PC-9 (cell line): ENCODE results near the gene TNFRSF8. TPM values are rescaled to one million over a fixed set of nuclear protein-coding genes. Genes with fewer than 3 reads are reported as not detected.

ENCODE experiments used
- BruUV-seq: library from RNA; stranded (reverse); fragments of 400-500 nt; replicated peaks from 2 replicates; lab custom pipeline; 2021; lab: Mats Ljungman, UMichigan
- CTCF ChIA-PET: fragments of 300-600 bp; sonication (Branson Sonifier 250); formaldehyde crosslinking; loops from one replicate; lab custom pipeline; 2022; ENCODE audit warnings: antibody characterized with exemption; lab: Charles Lee
- POLR2A ChIA-PET: fragments of 300-600 bp; sonication (Branson Sonifier 250); formaldehyde crosslinking; loops from one replicate; lab custom pipeline; 2022; ENCODE audit warnings: antibody characterized with exemption; ENCODE audit not compliant: unreplicated experiment; lab: Charles Lee
- DNase-seq, 2 experiments: peaks; one replicate each; pipeline versions ENCODE4 v3.0.0 to v3.0.0-alpha.2; 2015 to 2022; ENCODE audit warnings: mixed read lengths in 1 of 2
- H2AFZ ChIP-seq: fragments of 200-600 bp; sonication (generic); 2 replicates; pipeline ENCODE4 v1.8.1; 2017; ENCODE audit warnings: antibody characterized with exemption
- H3F3A ChIP-seq: fragments of 200-600 bp; sonication (generic); 2 replicates; pipeline ENCODE4 v1.8.1; 2017; ENCODE audit warnings: antibody characterized with exemption, mild to moderate bottlenecking, low read depth; ENCODE audit not compliant: insufficient read depth
- H3K27ac ChIP-seq: fragments of 200-600 bp; sonication (generic); 2 replicates; pipeline ENCODE4 v1.6.1; 2016; ENCODE audit warnings: mixed run types
- H3K27me3 ChIP-seq: fragments of 200-600 bp; sonication (generic); 2 replicates; pipeline ENCODE4 v1.6.1; 2016; ENCODE audit warnings: low read depth, mixed run types; ENCODE audit not compliant: insufficient read depth
- H3K36me3 ChIP-seq: fragments of 200-600 bp; sonication (generic); 2 replicates; pipeline ENCODE4 v1.6.1; 2016; ENCODE audit warnings: low read depth, mixed run types
- H3K4me1 ChIP-seq: fragments of 200-600 bp; sonication (generic); replicated peaks from 2 replicates; pipeline ENCODE4 v1.6.1; 2016; ENCODE audit warnings: mixed run types; ENCODE audit not compliant: insufficient read depth
- H3K4me2 ChIP-seq: fragments of 200-600 bp; sonication (generic); 2 replicates; pipeline ENCODE4 v1.6.1; 2017; ENCODE audit warnings: mixed run types
- H3K4me3 ChIP-seq: fragments of 200-600 bp; sonication (generic); 2 replicates; pipeline ENCODE4 v1.6.1; 2016; ENCODE audit warnings: mixed run types
- H3K79me2 ChIP-seq: fragments of 200-600 bp; sonication (generic); 2 replicates; pipeline ENCODE4 v1.6.1; 2017; ENCODE audit warnings: low read depth, mixed run types
- H3K9me2 ChIP-seq: fragments of 200-600 bp; sonication (generic); 2 replicates; pipeline ENCODE4 v1.8.1; 2017; ENCODE audit warnings: mild to moderate bottlenecking; ENCODE audit not compliant: insufficient read depth
- H3K9me3 ChIP-seq: fragments of 200-600 bp; sonication (generic); 2 replicates; pipeline ENCODE4 v1.8.1; 2016; ENCODE audit warnings: low read depth; ENCODE audit not compliant: insufficient read depth
- H4K20me1 ChIP-seq: fragments of 200-600 bp; sonication (generic); 2 replicates; pipeline ENCODE4 v1.8.1; 2017; ENCODE audit not compliant: insufficient read depth
- EZH2 ChIP-seq: fragments of 200-600 bp; sonication (generic); IDR thresholded peaks from 2 replicates; pipeline ENCODE4 v1.8.0; 2017; ENCODE audit warnings: antibody characterized with exemption, low read depth
- intact Hi-C: fragments of 100-400 bp; cut with micrococcal nuclease; formaldehyde crosslinking; loops from one replicate; pipeline ENCODE4 v1.10.0; 2022; ENCODE audit not compliant: unreplicated experiment
- total RNA-seq: library from RNA; stranded (reverse); gene quantifications from 2 replicates; pipeline ENCODE4 v1.2.3, GENCODE V29; 2021
- TF ChIP-seq, protein P1 (sequence below): fragments of 200-600 bp; sonication (generic); conservative IDR thresholded peaks from 2 replicates; pipeline ENCODE4 v1.6.1; 2017; ENCODE audit warnings: mixed run types, antibody characterized with exemption, mild to moderate bottlenecking, moderate library complexity

Gene TNFRSF8
- total RNA-seq, 1 experiment from 2014 or later = not detected

DNA sequence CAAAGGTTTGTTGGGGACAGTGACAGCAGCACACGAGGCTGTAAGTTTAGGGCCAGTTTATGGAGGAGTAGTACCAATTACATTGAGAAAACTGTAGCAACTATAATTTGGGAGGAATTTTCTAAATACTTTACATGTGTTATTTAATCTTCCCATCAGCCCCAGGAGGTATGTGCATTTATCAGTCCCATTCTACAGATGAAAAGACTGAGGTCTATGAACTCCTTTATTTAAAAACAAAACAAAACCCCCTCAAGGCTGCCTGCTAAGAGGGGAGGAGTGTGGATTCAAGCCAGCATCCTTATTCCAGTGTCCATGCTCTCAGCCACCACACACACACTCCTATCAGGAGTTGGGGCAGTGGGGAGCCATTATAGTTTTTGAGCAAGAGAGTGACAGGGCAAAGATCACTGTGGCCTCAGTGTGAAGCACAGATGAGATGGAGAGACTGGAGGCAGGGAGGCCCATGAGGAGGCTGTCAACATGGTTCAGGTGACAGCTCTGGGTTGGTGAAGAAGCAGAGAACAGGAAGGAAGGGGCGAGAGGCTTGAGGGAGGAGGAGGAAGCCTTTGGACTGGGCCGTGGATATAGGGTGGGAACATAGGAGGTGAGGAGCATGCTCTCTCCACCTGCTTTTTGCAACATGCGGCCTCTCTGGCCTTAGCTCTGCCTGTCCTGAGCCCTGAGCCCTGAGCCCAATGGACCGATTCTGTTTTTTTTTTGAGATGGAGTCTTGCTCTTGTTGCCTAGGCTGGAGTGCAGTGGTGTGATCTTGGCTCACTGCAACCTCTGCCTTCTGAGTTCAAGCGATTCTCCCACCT, 113.4 kb downstream of the TNFRSF8 start:
- no peaks in the 10 kb centered on the region for H3K27me3 ChIP-seq
- H3K36me3 ChIP-seq = no peaks in the 10 kb centered on the region
- no peaks in the 10 kb centered on the region for H3K9me2 ChIP-seq
- H3K9me3 ChIP-seq = no peaks in the 10 kb centered on the region
- BruUV-seq = no TSS peak
- H3K27ac ChIP-seq = no peak overlapping the region
- CTCF ChIA-PET = interaction anchor here (0.7 kb wide), 1 partner anchor 309 kb away, joined by 3 read pairs; no protein-coding TSS in a partner anchor
- H3K4me1 ChIP-seq = no peaks in the 10 kb centered on the region; the same call in 1 of the 2 replicates
- no peak overlapping the region for H3K4me3 ChIP-seq
- H4K20me1 ChIP-seq = no peaks in the 10 kb centered on the region
- H2AFZ ChIP-seq = no peak overlapping the region
- H3F3A ChIP-seq = no peaks in the 10 kb centered on the region
- no peak for DNase-seq
- H3K79me2 ChIP-seq = no peaks in the 10 kb centered on the region
- intact Hi-C loops = no loop called here
- no peak overlapping the region for H3K4me2 ChIP-seq
- TF ChIP-seq, protein P1, sequence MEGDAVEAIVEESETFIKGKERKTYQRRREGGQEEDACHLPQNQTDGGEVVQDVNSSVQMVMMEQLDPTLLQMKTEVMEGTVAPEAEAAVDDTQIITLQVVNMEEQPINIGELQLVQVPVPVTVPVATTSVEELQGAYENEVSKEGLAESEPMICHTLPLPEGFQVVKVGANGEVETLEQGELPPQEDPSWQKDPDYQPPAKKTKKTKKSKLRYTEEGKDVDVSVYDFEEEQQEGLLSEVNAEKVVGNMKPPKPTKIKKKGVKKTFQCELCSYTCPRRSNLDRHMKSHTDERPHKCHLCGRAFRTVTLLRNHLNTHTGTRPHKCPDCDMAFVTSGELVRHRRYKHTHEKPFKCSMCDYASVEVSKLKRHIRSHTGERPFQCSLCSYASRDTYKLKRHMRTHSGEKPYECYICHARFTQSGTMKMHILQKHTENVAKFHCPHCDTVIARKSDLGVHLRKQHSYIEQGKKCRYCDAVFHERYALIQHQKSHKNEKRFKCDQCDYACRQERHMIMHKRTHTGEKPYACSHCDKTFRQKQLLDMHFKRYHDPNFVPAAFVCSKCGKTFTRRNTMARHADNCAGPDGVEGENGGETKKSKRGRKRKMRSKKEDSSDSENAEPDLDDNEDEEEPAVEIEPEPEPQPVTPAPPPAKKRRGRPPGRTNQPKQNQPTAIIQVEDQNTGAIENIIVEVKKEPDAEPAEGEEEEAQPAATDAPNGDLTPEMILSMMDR = no peak
- no peak for TF ChIP-seq EZH2
- POLR2A ChIA-PET = no interaction called here

- intact Hi-C loops = no loop called here
- ChIA-PET CTCF (interaction anchor here (0.7 kb wide), 1 partner anchor 308 kb away, joined by 3 read pairs; no protein-coding TSS in a partner anchor), POLR2A (no interaction called here)
- no peaks in the 10 kb centered on the region for H3K36me3 ChIP-seq
- no peak overlapping the region for H3K27ac ChIP-seq
- no peaks in the 10 kb centered on the region for H3K9me3 ChIP-seq
- no peaks in the 10 kb centered on the region for H4K20me1 ChIP-seq
- H3K27me3 ChIP-seq = no peaks in the 10 kb centered on the region
- no peaks in the 10 kb centered on the region for H3K79me2 ChIP-seq
- H3F3A ChIP-seq = no peaks in the 10 kb centered on the region
- no TSS peak for BruUV-seq
- no peak overlapping the region for H2AFZ ChIP-seq
- H3K4me3 ChIP-seq = no peak overlapping the region
- H3K9me2 ChIP-seq = no peaks in the 10 kb centered on the region
- H3K4me1 ChIP-seq = no peaks in the 10 kb centered on the region; the same call in 1 of the 2 replicates
- DNase-seq = no peak
- TF ChIP-seq, protein P1 = no peak
- no peak for TF ChIP-seq EZH2
- no peak overlapping the region for H3K4me2 ChIP-seq
Observed at GRCh38 chr1:12177156-12177998, 114.3 kb downstream of the TNFRSF8 start.

- no peak for DNase-seq
- POLR2A ChIA-PET = no interaction called here
Observed at GRCh38 chr1:12177999-12178441, 114.9 kb downstream of the TNFRSF8 start.

More at GRCh38 chr1:12177999-12178441, 114.9 kb downstream of the TNFRSF8 start:
- no peak overlapping the region for H3K4me3 ChIP-seq
- no peaks in the 10 kb centered on the region for H3K79me2 ChIP-seq
- CTCF ChIA-PET = no interaction called here
- H3K36me3 ChIP-seq = no peaks in the 10 kb centered on the region
- H2AFZ ChIP-seq = no peak overlapping the region
- no peak overlapping the region for H3K27ac ChIP-seq
- H3F3A ChIP-seq = no peaks in the 10 kb centered on the region
- no peaks in the 10 kb centered on the region for H3K9me3 ChIP-seq
- no peak for TF ChIP-seq EZH2
- TF ChIP-seq, protein P1 = no peak
- no peaks in the 10 kb centered on the region for H3K9me2 ChIP-seq
- BruUV-seq = no TSS peak
- H3K27me3 ChIP-seq = no peaks in the 10 kb centered on the region
- intact Hi-C loops = no loop called here
- H3K4me1 ChIP-seq = no peaks in the 10 kb centered on the region; the same call in 1 of the 2 replicates
- no peak overlapping the region for H3K4me2 ChIP-seq
- no peaks in the 10 kb centered on the region for H4K20me1 ChIP-seq
